ENCODE data around the gene RPRM.

- TF ChIP-seq CTCF (IDR thresholded peaks at IDR 0.05) (no peak), POLR2A (IDR thresholded peaks at IDR 0.05) (no peak)
These were observed 20.9 kb upstream of the RPRM start for GRCh38 chr2:153499439-153499838.
